HG02571 (cell line): ENCODE data around the gene KRTAP5-9.
"Not testable (repeated sequence)": the region's sequence is repeated elsewhere in the genome, so short reads cannot be mapped to it uniquely, and the experiment has no call there.

Experiments
- ATAC-seq: cut with Tn5 transposase; IDR thresholded peaks from one replicate; pipeline ENCODE4 v1.9.1; 2021; ENCODE audit warnings: mild to moderate bottlenecking, moderate library complexity; ENCODE audit not compliant: unreplicated experiment

Gene KRTAP5-9

GRCh38 chr11:71548120-71548519, at the start of gene KRTAP5-9:
Gene KRTAP5-9 (plus strand): TSS chr11:71548420. CDS start chr11:71548658, 238 bp downstream.
- no peak for ATAC-seq

GRCh38 chr11:71499125-71499524, 49.1 kb upstream of the KRTAP5-9 start:
- ATAC-seq = no peak

GRCh38 chr11:71499546-71499945, 48.7 kb upstream of the KRTAP5-9 start:
- ATAC-seq = no peak

- no peak for ATAC-seq
Observed at GRCh38 chr11:71500601-71501021, 47.6 kb upstream of the KRTAP5-9 start.

- ATAC-seq = no peak
Observed at GRCh38 chr11:71501071-71501985, 46.9 kb upstream of the KRTAP5-9 start.

- ATAC-seq = no peak
Observed at GRCh38 chr11:71502026-71502425, 46.2 kb upstream of the KRTAP5-9 start.

- no peak for ATAC-seq
Observed at GRCh38 chr11:71502871-71503435, 45.3 kb upstream of the KRTAP5-9 start.

- ATAC-seq = no peak
Observed at GRCh38 chr11:71504531-71504930, 43.7 kb upstream of the KRTAP5-9 start.

GRCh38 chr11:71505001-71505400, 43.2 kb upstream of the KRTAP5-9 start:
- no peak for ATAC-seq

- no peak for ATAC-seq
Observed at GRCh38 chr11:71505781-71506180, 42.4 kb upstream of the KRTAP5-9 start.

GRCh38 chr11:71507102-71507501, 41.1 kb upstream of the KRTAP5-9 start:
- no peak for ATAC-seq

- ATAC-seq = no peak
Observed at GRCh38 chr11:71518506-71519471, 29.4 kb upstream of the KRTAP5-9 start.

- no peak for ATAC-seq
Observed at GRCh38 chr11:71519546-71519945, 28.7 kb upstream of the KRTAP5-9 start.

- ATAC-seq = no peak
Observed at GRCh38 chr11:71525188-71525937, 22.9 kb upstream of the KRTAP5-9 start.

GRCh38 chr11:71525938-71526495, 22.2 kb upstream of the KRTAP5-9 start:
- no peak for ATAC-seq

GRCh38 chr11:71526796-71527575, 21.2 kb upstream of the KRTAP5-9 start, which contains the start of gene KRTAP5-7:
Gene KRTAP5-7 (plus strand): TSS chr11:71527267. CDS start chr11:71527301, 34 bp downstream.
- not testable (repeated sequence) for ATAC-seq

GRCh38 chr11:71527576-71528210, 20.5 kb upstream of the KRTAP5-9 start:
- no peak for ATAC-seq

- ATAC-seq = no peak
Observed at GRCh38 chr11:71530602-71531001, 17.6 kb upstream of the KRTAP5-9 start.
